Immature natural killer cell (primary cell): Measurements from ENCODE around the gene MXD4. TPM values are rescaled to one million over a fixed set of nuclear protein-coding genes. Genes with fewer than 3 reads are reported as not detected.
"Not testable (repeated sequence)": the region's sequence is repeated elsewhere in the genome, so short reads cannot be mapped to it uniquely, and the experiment has no call there.

Experiments
- DNase-seq, 3 donors: peaks; one replicate each; pipeline ENCODE4 v3.0.0; 2022; ENCODE audit warnings: mixed read lengths in 1 of 3
- H3K27ac Mint-ChIP-seq, 6 donors: one replicate each; pipeline ENCODE4 v1.8.0; 2020; ENCODE audit warnings: mixed read lengths in 6 of 6, mild to moderate bottlenecking in 5 of 6, inconsistent platforms in 4 of 6, moderate library complexity in 3 of 6
- H3K27me3 Mint-ChIP-seq, 3 donors: one replicate each; pipeline ENCODE4 v1.8.0; 2020 to 2021; ENCODE audit warnings: low read depth in 3 of 3, mild to moderate bottlenecking in 3 of 3, mixed read lengths in 3 of 3, moderate library complexity in 3 of 3, inconsistent platforms in 1 of 3
- H3K36me3 Mint-ChIP-seq, 3 donors: one replicate each; pipeline ENCODE4 v1.8.0; 2020; ENCODE audit warnings: mixed read lengths in 3 of 3, inconsistent platforms in 2 of 3, mild to moderate bottlenecking in 2 of 3
- H3K4me1 Mint-ChIP-seq, 2 donors: one replicate each; pipeline ENCODE4 v1.8.0; 2020; ENCODE audit warnings: inconsistent platforms in 2 of 2, mild to moderate bottlenecking in 2 of 2, mixed read lengths in 2 of 2, moderate library complexity in 1 of 2
- H3K4me3 Mint-ChIP-seq, 5 donors: one replicate each; pipeline ENCODE4 v1.8.0; 2020; ENCODE audit warnings: mild to moderate bottlenecking in 5 of 5, mixed read lengths in 5 of 5, inconsistent platforms in 3 of 5, moderate library complexity in 3 of 5
- H3K9me3 Mint-ChIP-seq, 6 donors: one replicate each; pipeline ENCODE4 v1.8.0; 2020; ENCODE audit warnings: mild to moderate bottlenecking in 6 of 6, mixed read lengths in 6 of 6, inconsistent platforms in 4 of 6, moderate library complexity in 3 of 6
- polyA plus RNA-seq, 3 donors: library from polyadenylated mRNA; unstranded; fragments of 300-500 nt; fragmentation: Illumina TruSeq; gene quantifications; one replicate each; pipeline ENCODE4 v1.2.3, GENCODE V29; 2021

MXD4 gene
- polyA plus RNA-seq, 3 donors from 2014 or later = 55.0 to 56.1 (median 55.0) TPM

DNA sequence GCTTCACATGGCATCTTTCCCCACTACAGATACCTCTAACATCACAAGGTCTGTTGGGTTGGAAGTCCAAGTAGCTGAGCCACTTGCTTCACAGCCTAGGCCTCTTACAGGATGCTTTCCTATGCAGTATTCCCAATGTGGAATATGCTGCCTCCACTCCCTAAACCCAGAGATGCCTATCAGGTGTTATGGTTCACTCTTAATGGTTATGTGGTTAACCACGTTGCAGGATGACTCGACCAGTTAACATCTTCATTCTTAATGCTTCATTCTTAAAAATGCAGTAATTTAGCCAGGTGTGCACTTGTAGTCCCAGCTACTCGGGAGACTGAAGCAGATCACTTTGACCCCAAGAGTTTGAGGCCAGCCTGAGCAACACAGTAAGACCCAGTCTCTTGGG, 44.2 kb downstream of the MXD4 start:
- Mint-ChIP-seq H3K27ac (no peak overlapping the region), H3K27me3 (no peaks in the 10 kb centered on the region), H3K4me1 (peaks cover 3 to 7% of the 10 kb centered on the region in 2 donors), H3K36me3 (peaks cover 0 to 2% (median 0%) of the 10 kb centered on the region in 3 donors), H3K4me3 (no peak overlapping the region), H3K9me3 (peaks cover 0 to 2% (median 0%) of the 10 kb centered on the region in 6 donors)
- no peak for DNase-seq

DNA sequence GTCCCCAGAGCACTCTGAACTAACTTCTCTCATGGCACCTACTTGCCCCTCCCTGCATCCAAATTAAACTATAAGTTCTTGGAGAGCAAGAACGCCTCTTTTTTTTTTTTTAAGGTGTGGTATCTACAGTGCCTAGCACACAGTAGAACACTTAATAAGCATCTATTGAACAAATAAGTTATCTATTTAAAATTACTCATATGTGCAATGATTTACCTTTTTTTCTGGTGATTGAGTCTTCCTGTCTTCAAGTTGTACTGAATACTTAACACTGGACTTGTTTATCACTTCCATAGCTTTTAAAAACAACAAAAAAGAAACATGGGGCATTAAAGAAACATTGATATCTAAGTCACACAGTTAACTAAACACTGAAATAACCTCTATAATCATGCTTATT, 49.1 kb downstream of the MXD4 start:
- no peak overlapping the region for H3K4me3 Mint-ChIP-seq
- H3K9me3 Mint-ChIP-seq = no peaks in the 10 kb centered on the region
- no peaks in the 10 kb centered on the region for H3K27me3 Mint-ChIP-seq
- no peak for DNase-seq
- H3K36me3 Mint-ChIP-seq = peaks cover 0 to 5% (median 0%) of the 10 kb centered on the region in 3 donors
- H3K4me1 Mint-ChIP-seq = no peaks in the 10 kb centered on the region
- H3K27ac Mint-ChIP-seq = no peak overlapping the region

DNA sequence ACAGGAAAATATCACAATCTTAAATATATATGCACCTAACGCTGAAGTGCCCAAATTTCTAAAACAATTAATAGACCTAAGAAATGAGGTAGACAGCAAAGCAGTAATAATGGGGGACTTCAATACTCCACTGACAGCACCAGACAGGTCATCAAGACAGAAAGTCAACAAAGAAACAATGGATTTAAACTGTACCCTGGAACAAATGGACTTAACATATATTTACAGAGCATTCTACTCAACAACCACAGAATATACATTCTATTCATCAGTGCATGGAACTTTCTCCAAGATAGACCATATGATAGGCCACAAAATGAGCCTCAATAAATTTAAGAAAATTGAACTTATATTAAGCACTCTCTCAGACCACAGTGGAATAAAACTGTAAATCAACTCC, 59.1 kb downstream of the MXD4 start:
- DNase-seq, H3K9me3 Mint-ChIP-seq, H3K27me3 Mint-ChIP-seq, H3K4me3 Mint-ChIP-seq, H3K36me3 Mint-ChIP-seq, H3K4me1 Mint-ChIP-seq: not testable (repeated sequence)
- peak overlapping the region in 1 of 6 donors; percentile 5 for H3K27ac Mint-ChIP-seq

Other genes starting within 250 kb of the MXD4 start
- gene NAT8L, start 202.8 kb downstream of the MXD4 start, polyA plus RNA-seq = not detected
- gene HAUS3, start 20.0 kb downstream of the MXD4 start, polyA plus RNA-seq = 10 to 100 TPM; 12.8 to 21.7 (median 16.5) TPM
- 1 to 10 TPM in 1 of 3 donors, under 1 TPM in 1, not detected in 1; 0.41 to 1.6 TPM for gene POLN, start 20.0 kb downstream of the MXD4 start, polyA plus RNA-seq
- gene ZFYVE28, start 156.5 kb upstream of the MXD4 start, polyA plus RNA-seq = 10 to 100 TPM; 11.9 to 17.5 (median 14.4) TPM
- not detected for gene CFAP99, start 156.8 kb upstream of the MXD4 start, polyA plus RNA-seq
- 100 to 1,000 TPM in 1 of 3 donors, 10 to 100 TPM in 2; 48.0 to 116 (median 48.2) TPM for gene RNF4, start 207.0 kb upstream of the MXD4 start, polyA plus RNA-seq